Brain pericyte (primary cell): ENCODE results near the gene SHANK3.
"Not testable (repeated sequence)": the region's sequence is repeated elsewhere in the genome, so short reads cannot be mapped to it uniquely, and the experiment has no call there.

ENCODE experiments used
- DNase-seq: peaks from one replicate; pipeline ENCODE4 v3.0.0-alpha.2; 2012; ENCODE audit warnings: low read depth, low spot score

The SHANK3 gene

GRCh38 chr22:50653256-50653655 lies 19.4 kb upstream of the SHANK3 start:
- DNase-seq = no peak

DNA sequence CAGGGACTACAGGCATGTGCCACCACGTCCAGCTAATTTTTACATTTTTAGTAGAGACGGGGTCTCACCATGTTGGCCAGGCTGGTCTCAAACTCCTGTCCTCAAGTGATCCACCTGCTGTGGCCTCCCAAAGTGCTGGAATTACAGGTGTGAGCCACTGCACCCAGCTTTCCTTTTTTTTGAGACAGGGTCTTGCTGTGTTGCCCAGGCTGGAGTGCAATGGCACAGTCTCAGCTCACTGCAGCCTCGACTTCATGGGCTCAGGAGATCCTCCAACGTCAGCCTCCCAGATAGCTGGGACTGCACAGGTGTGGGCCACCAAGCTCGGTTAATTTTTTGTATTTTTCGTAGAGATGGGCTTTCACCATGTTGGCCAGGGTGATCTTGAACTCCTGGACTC lies 18.0 kb upstream of the SHANK3 start:
- not testable (repeated sequence) for DNase-seq

GRCh38 chr22:50656122-50657070 lies 16.2 kb upstream of the SHANK3 start:
- DNase-seq = no peak

GRCh38 chr22:50657925-50658324 lies 14.7 kb upstream of the SHANK3 start:
- no peak for DNase-seq

- not testable (repeated sequence) for DNase-seq
Measured at GRCh38 chr22:50659711-50660110, 12.9 kb upstream of the SHANK3 start.

GRCh38 chr22:50660306-50660705 lies 12.3 kb upstream of the SHANK3 start:
- no peak for DNase-seq

- DNase-seq = no peak
Measured at GRCh38 chr22:50665212-50665611, 7.4 kb upstream of the SHANK3 start.

GRCh38 chr22:50665738-50666137 lies 6.9 kb upstream of the SHANK3 start:
- no peak for DNase-seq

- DNase-seq = no peak
Measured at GRCh38 chr22:50670513-50670912, 2.1 kb upstream of the SHANK3 start.

- DNase-seq = no peak
Measured at GRCh38 chr22:50670914-50671538, 1.6 kb upstream of the SHANK3 start.

GRCh38 chr22:50671641-50672040 lies 982 bp upstream of the SHANK3 start:
- no peak for DNase-seq

- no peak for DNase-seq
Measured at GRCh38 chr22:50672041-50672440, 582 bp upstream of the SHANK3 start.

DNA sequence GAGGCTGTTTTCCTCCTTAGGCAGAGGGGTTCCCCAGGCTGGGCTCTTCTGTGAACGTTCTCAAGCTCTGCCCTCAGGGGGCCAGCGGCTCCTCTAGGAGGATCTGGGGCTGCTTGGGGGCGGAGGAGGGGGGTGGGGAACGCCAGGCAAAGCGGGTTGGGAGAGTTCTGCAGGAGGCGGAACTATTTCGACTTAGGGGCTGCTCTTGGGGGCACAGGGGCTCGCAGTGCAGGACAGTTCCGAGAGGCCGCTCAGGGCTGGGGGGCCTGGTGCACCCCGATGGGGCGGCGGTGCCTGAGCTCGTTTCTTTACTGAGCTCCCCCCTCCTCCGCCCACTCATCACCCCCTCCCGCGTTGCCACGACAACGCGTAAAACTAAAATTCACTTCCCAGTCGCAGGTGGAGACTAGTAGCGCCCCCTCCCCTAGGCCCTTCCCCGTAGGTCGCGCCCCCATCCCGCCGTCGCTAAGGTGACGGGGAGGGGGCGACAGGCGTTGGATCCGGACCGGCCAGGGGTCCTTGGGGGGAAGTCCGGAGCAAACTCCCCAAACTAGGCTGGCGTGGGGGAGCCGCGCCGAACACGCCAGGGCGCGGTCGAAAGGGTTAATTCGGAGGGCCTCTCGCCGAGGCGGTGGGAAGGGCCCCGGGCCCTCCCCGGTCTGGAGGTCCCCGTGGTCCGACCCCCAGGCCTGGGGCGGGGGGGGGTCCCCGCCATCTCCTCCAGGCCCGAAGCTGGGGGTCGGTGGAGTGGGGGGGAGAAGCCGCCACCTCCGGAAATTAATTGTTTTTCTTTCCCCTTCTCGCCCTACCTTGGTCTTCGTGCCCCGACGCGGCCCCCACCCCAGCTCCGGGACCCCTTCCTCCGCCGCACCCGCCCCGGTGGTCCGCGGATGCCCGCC lies 857 bp downstream of the SHANK3 start:
- DNase-seq = no peak

DNA sequence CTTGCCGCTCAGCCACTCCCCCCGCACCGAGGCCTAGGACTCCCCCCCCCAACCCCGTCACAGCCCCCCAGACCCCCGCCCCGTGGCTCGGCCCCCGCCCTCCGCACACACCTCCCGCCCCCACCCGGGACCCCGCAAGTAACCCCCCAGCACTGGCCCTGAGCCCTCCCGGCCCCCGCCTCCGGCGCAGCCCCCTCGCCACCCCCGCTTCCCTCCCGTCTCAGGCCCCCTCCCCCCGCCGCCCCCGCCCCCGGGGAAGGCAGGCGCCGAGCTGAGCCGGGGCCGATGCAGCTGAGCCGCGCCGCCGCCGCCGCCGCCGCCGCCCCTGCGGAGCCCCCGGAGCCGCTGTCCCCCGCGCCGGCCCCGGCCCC lies 1.5 kb downstream of the SHANK3 start:
- no peak for DNase-seq

- DNase-seq = no peak
Measured at GRCh38 chr22:50674606-50675552, 2.3 kb downstream of the SHANK3 start.

- no peak for DNase-seq
Measured at GRCh38 chr22:50675553-50676179, 3.0 kb downstream of the SHANK3 start.

DNA sequence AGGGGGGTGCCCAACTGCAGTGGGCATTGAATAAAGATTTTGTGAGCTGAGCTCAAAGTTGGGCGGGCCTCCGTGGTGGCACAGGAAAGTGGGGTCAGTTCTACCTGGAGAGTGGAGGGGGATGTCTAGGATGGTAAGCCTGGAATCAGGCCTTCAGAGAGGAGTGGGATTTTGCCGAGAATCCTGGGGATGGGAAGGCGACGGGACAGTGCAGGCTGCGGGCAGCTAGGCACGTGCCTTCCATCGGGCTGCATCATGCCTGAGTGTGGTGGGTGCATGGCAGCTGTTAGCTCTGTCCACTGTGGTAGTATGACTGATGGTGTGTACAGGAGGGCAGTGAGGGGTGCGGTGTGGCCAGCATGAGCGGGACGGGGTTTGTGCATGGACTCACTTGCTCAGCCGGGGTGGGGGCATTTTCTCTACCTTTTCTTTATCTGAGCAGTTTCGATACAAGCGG lies 3.6 kb downstream of the SHANK3 start:
- DNase-seq = no peak

DNA sequence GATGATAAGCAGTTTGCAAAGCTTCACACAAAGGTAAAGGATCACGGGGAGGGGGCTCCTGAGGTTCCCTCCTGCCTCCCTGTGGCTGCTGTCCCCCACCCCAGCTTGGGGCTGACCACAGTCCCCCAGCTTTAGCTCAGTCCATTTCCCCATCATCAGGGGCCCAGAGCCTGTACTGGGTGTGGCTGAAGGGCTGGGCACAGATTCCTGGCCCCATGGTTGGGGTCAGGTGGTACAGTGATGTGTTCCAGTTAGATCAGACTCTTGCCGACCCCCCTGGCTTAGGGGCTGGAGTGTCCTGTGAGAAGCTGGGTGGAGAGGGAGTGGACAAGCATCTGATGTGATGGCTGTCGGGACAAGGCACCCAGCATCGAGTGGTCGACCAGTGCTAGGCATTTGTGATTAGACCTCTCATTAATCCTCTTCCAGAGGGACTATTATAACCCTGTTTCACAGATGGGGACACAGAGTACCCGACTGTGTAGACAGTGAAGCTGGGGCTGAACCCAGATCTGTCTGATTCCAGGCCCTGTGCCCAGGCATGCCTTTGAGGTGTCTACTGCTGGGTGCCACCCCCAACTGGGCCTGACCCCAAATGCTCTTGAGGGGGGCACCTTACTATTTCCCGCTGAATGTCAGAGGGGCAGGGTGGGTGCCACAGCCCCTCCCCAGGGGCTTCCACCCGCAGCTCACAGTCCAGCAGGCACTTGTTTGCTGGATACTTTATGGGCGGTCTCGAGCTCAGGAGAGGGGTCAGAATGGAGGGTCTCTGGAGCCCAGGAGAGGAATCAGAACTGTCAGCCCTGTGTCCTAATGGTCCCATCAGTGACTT lies 4.3 kb downstream of the SHANK3 start:
- DNase-seq = no peak

GRCh38 chr22:50677493-50678217 lies 5.0 kb downstream of the SHANK3 start:
- DNase-seq = no peak
